ENCODE measurements around the gene REELD1.

REELD1 gene

GRCh38 chr4:146214238-146214637 lies at the start of gene REELD1:
Gene REELD1 (plus strand): TSS chr4:146214538. CDS start chr4:146216953, 2,415 bp downstream.
- no peak for DNase-seq

GRCh38 chr4:146165221-146165620 lies 49.1 kb upstream of the REELD1 start:
- DNase-seq: no peak

- DNase-seq: no peak
These were observed 48.5 kb upstream of the REELD1 start for GRCh38 chr4:146165840-146166239.

GRCh38 chr4:146170149-146170548 lies 44.2 kb upstream of the REELD1 start:
- no peak for DNase-seq

GRCh38 chr4:146175541-146176453 lies 38.5 kb upstream of the REELD1 start, which contains the start of gene LSM6:
Gene LSM6 (plus strand): TSS chr4:146175718. CDS start chr4:146182922, 7,204 bp downstream.
- DNase-seq: peak; percentile 91

- DNase-seq: no peak
These were observed 37.4 kb upstream of the REELD1 start for GRCh38 chr4:146176891-146177290.

GRCh38 chr4:146178126-146178525 lies 36.2 kb upstream of the REELD1 start:
- DNase-seq: no peak

GRCh38 chr4:146179784-146180370 lies 34.5 kb upstream of the REELD1 start:
- DNase-seq: no peak

GRCh38 chr4:146182443-146182842 lies 31.9 kb upstream of the REELD1 start:
- DNase-seq: no peak

GRCh38 chr4:146183209-146183608 lies 31.1 kb upstream of the REELD1 start:
- DNase-seq: no peak

- no peak for DNase-seq
These were observed 28.3 kb upstream of the REELD1 start for GRCh38 chr4:146186041-146186440.

- DNase-seq: no peak
These were observed 27.7 kb upstream of the REELD1 start for GRCh38 chr4:146186596-146186995.

- no peak for DNase-seq
These were observed 23.9 kb upstream of the REELD1 start for GRCh38 chr4:146190456-146190855.

GRCh38 chr4:146191766-146192458 lies 22.4 kb upstream of the REELD1 start:
- no peak for DNase-seq

- no peak for DNase-seq
These were observed 20.7 kb upstream of the REELD1 start for GRCh38 chr4:146193628-146194027.

- no peak for DNase-seq
These were observed 20.1 kb upstream of the REELD1 start for GRCh38 chr4:146194212-146194611.

GRCh38 chr4:146202665-146203064 lies 11.7 kb upstream of the REELD1 start:
- no peak for DNase-seq

- no peak for DNase-seq
These were observed 6.9 kb upstream of the REELD1 start for GRCh38 chr4:146207410-146207809.

GRCh38 chr4:146210890-146211289 lies 3.4 kb upstream of the REELD1 start:
- DNase-seq: no peak

- no peak for DNase-seq
These were observed 2.9 kb upstream of the REELD1 start for GRCh38 chr4:146211440-146211839.

GRCh38 chr4:146212781-146213180 lies 1.6 kb upstream of the REELD1 start:
- no peak for DNase-seq

GRCh38 chr4:146222313-146222712 lies 8.0 kb downstream of the REELD1 start:
- DNase-seq: peak; percentile 85

GRCh38 chr4:146224326-146224966 lies 10.1 kb downstream of the REELD1 start:
- DNase-seq: no peak

All from islet precursor cell (in vitro differentiated cells).